ENCODE data around the gene MRPL17. TPM values are rescaled to one million over a fixed set of nuclear protein-coding genes. Genes with fewer than 3 reads are reported as not detected.

The MRPL17 gene
- total and polyA plus RNA-seq, 2 of the 13 experiments (the other 11 are each of a cell fraction or from before 2014, with no cell fraction given): 59.4 to 90.0 TPM

DNA sequence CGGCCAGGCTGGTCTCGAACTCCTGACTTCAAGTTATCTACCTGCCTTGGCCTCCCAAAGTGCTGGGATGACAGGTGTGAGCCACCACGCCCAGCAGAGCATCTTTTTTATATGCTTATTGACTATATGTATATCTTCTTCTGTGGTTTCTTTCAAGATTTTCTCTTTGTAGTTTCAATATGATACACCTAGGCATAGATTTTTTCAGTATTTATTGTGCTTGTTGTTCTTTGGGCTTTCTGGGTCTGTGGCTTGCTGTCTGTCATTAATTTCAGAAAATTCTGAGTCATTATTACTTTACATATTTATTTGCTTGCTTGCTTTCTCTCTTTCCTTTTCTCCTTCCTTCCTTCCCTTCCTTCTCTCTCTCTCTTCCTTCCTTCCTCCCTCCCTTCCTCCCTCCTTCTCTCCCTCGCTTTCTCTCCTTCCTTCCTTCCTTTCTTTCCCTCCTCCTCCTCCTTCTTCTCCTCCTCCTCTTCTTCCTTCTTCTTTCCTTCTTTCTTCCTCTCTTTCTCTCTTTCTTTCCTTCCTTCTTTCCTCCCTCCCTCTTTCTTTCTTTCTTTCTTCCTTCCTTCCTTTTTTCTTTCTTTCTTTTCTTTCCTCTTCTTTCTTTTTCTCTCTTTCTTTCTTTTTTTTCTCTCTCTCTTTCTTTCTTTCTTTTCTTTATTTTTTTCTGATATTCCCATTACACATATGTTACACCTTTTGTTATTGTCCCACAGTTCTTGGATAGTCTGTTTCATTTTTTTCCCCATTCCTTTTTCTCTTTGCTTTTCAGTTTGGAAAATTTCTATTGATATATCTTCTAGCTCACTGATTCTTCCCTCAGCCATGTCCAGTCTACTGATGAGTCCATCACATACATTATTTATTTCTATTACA lies 16.6 kb downstream of the MRPL17 start:
- WGBS (ENCODE audit: low lambda C conversion rate): 30% methylated on average over 4 of the region's 4 CpGs
- TF ChIP-seq, protein P1, sequence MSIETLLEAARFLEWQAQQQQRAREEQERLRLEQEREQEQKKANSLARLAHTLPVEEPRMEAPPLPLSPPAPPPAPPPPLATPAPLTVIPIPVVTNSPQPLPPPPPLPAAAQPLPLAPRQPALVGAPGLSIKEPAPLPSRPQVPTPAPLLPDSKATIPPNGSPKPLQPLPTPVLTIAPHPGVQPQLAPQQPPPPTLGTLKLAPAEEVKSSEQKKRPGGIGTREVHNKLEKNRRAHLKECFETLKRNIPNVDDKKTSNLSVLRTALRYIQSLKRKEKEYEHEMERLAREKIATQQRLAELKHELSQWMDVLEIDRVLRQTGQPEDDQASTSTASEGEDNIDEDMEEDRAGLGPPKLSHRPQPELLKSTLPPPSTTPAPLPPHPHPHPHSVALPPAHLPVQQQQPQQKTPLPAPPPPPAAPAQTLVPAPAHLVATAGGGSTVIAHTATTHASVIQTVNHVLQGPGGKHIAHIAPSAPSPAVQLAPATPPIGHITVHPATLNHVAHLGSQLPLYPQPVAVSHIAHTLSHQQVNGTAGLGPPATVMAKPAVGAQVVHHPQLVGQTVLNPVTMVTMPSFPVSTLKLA (IDR thresholded peaks at IDR 0.05): no peak
- TF ChIP-seq MED13 (CRISPR knock-in tag; IDR thresholded peaks at IDR 0.05) (no peak), U2AF2 (IDR thresholded peaks at IDR 0.05; ENCODE audit: low read depth, low read length) (no peak), NBN (conservative IDR thresholded peaks at IDR 0.05) (no peak), ZNF562 (CRISPR knock-in tag; IDR thresholded peaks at IDR 0.05; ENCODE audit: borderline replicate concordance) (no peak), SIX4 (CRISPR knock-in tag; IDR thresholded peaks at IDR 0.05) (no peak), EHMT2 (IDR thresholded peaks at IDR 0.05; ENCODE audit: borderline replicate concordance, low read depth, low read length) (no peak), LCORL (IDR thresholded peaks at IDR 0.05) (no peak), LCORL (CRISPR knock-in tag; IDR thresholded peaks at IDR 0.05) (no peak), TEAD3 (CRISPR knock-in tag; optimal IDR thresholded peaks at IDR 0.05; ENCODE audit: borderline replicate concordance) (no peak), HNRNPH1 (optimal IDR thresholded peaks at IDR 0.05; ENCODE audit: low read depth, low read length) (no peak)
- TF ChIP-seq, protein P2, sequence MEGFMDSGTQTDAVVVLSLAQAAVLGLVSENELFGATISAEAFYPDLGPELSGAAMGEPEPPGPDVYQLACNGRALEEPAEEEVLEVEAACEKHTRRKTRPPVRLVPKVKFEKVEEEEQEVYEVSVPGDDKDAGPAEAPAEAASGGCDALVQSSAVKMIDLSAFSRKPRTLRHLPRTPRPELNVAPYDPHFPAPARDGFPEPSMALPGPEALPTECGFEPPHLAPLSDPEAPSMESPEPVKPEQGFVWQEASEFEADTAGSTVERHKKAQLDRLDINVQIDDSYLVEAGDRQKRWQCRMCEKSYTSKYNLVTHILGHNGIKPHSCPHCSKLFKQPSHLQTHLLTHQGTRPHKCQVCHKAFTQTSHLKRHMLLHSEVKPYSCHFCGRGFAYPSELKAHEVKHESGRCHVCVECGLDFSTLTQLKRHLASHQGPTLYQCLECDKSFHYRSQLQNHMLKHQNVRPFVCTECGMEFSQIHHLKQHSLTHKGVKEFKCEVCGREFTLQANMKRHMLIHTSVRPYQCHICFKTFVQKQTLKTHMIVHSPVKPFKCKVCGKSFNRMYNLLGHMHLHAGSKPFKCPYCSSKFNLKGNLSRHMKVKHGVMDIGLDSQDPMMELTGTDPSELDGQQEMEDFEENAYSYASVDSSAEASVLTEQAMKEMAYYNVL (CRISPR knock-in tag; IDR thresholded peaks at IDR 0.05; ENCODE audit: borderline replicate concordance): no peak
- TF ChIP-seq, protein P3, sequence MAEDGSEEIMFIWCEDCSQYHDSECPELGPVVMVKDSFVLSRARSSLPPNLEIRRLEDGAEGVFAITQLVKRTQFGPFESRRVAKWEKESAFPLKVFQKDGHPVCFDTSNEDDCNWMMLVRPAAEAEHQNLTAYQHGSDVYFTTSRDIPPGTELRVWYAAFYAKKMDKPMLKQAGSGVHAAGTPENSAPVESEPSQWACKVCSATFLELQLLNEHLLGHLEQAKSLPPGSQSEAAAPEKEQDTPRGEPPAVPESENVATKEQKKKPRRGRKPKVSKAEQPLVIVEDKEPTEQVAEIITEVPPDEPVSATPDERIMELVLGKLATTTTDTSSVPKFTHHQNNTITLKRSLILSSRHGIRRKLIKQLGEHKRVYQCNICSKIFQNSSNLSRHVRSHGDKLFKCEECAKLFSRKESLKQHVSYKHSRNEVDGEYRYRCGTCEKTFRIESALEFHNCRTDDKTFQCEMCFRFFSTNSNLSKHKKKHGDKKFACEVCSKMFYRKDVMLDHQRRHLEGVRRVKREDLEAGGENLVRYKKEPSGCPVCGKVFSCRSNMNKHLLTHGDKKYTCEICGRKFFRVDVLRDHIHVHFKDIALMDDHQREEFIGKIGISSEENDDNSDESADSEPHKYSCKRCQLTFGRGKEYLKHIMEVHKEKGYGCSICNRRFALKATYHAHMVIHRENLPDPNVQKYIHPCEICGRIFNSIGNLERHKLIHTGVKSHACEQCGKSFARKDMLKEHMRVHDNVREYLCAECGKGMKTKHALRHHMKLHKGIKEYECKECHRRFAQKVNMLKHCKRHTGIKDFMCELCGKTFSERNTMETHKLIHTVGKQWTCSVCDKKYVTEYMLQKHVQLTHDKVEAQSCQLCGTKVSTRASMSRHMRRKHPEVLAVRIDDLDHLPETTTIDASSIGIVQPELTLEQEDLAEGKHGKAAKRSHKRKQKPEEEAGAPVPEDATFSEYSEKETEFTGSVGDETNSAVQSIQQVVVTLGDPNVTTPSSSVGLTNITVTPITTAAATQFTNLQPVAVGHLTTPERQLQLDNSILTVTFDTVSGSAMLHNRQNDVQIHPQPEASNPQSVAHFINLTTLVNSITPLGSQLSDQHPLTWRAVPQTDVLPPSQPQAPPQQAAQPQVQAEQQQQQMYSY (CRISPR knock-in tag; IDR thresholded peaks at IDR 0.05): no peak
- POLR2A ChIA-PET: no interaction called here
- Histone ChIP-seq H2AFZ (ENCODE audit: low read length) (no peak overlapping the region), H3K27me3 (ENCODE audit: control insufficient read depth in 1 of 2, insufficient read depth in 2 of 2, low read length in 2 of 2) (peaks cover 0 to 22% of the 10 kb centered on the region in 2 experiments; a peak in 2 of 5 replicates), H3K79me2 (ENCODE audit: insufficient read depth, low read length) (no peaks in the 10 kb centered on the region), H3K9ac (ENCODE audit: insufficient read depth, low read depth, low read length) (no peak overlapping the region), H3K36me3 (replicated peaks in 1 of 2; ENCODE audit: control insufficient read depth in 1 of 2, insufficient read depth in 2 of 2, low read length in 2 of 2) (no peaks in the 10 kb centered on the region), H4K20me1 (ENCODE audit: insufficient read depth, low read length) (no peaks in the 10 kb centered on the region), H3K9me3 (ENCODE audit: low read length) (no peaks in the 10 kb centered on the region), H3K27ac (ENCODE audit: extremely low read length, insufficient read depth, low read length) (no peak overlapping the region), H3K4me1 (ENCODE audit: insufficient read depth, low read length) (no peaks in the 10 kb centered on the region), H3K4me2 (ENCODE audit: low read depth, low read length) (no peak overlapping the region), H3K4me3 (replicated peaks in 1 of 3; ENCODE audit: insufficient read depth in 1 of 3, low read depth in 2 of 3, low read length in 3 of 3) (no peak overlapping the region)
- CTCF ChIA-PET (ENCODE audit: low intra/inter-chr PET ratio, low total read pairs): interaction anchor here (0.9 kb wide), 1 partner anchor 135 kb away, joined by 7 read pairs; no protein-coding TSS in a partner anchor
- intact Hi-C loops (cut with micrococcal nuclease; ENCODE audit: unreplicated experiment) (loop anchor here (5.0 kb wide), 2 partner anchors 64 to 134 kb away; partner anchors contain the start of genes ILK and RRP8), in situ Hi-C loops (cut with HindIII; ENCODE audit: extremely low pct_ligation_motif_present, low pct_unique_long_range_greater_than_20kb) (no loop called here)
- no TSS peak for BruUV-seq (replicated peaks)
- FAIRE-seq (no peak), ATAC-seq (no peak), DNase-seq (ENCODE audit: low spot score) (no peak)

All from HepG2 (cell line).